Measurements from ENCODE around the gene PRB4.

PRB4 gene

DNA sequence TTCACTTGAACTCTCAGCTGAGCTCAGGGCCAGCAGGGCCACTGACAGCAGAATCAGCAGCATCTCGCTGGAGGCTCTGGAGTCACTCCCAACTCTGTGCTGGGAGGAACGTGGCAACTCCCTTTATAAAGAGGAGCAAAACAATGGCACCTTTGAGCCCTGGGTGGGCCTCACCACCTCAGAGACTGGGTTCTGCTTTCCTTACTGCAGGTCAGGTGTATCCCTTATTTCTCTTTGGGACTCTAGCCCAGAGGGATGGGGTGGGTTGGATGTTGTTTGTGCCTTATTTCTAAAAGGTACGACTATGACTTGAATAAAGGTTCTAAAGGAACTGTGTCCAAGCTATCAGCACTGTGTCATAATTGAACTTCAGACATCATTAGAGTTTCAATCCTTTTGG is at the start of gene PRB4:
PRB4 (minus strand) TSS at position 101 of the 400 bp plus-strand sequence; CDS start at position 63, 38 bp downstream.
- TF ChIP-seq CTCF (IDR thresholded peaks at IDR 0.05), result no peak

GRCh38 chr12:11348439-11348838 is 38.2 kb upstream of the PRB4 start:
- no peak for TF ChIP-seq CTCF (IDR thresholded peaks at IDR 0.05)

GRCh38 chr12:11347810-11348209 is 37.6 kb upstream of the PRB4 start:
- peak; percentile 35; the same call in 1 of the 2 replicates for TF ChIP-seq CTCF (IDR thresholded peaks at IDR 0.05)

DNA sequence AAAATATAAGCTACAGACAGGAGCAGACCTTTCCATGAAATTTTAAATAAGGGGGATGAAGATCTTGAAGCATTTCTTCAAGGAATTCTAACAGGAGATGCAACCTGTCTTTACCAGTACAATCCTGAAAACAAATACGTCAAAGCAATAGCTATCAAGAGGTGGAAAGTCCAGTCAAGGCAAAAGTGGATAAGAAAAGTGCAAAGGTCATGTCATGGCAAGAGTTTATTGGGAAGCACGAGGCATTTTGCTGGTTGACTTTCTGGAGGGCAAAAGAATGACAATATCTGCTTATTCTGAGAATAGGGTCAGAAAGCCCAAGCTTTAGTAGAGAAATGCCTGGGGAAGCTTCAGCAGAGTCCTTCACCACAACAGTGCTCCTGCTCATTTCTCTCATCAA is 34.3 kb upstream of the PRB4 start:
- no peak for TF ChIP-seq CTCF (IDR thresholded peaks at IDR 0.05)

GRCh38 chr12:11324426-11324825 is 14.2 kb upstream of the PRB4 start:
- no peak for TF ChIP-seq CTCF (IDR thresholded peaks at IDR 0.05)

GRCh38 chr12:11321980-11322379 is 11.7 kb upstream of the PRB4 start:
- TF ChIP-seq CTCF (IDR thresholded peaks at IDR 0.05), result no peak

DNA sequence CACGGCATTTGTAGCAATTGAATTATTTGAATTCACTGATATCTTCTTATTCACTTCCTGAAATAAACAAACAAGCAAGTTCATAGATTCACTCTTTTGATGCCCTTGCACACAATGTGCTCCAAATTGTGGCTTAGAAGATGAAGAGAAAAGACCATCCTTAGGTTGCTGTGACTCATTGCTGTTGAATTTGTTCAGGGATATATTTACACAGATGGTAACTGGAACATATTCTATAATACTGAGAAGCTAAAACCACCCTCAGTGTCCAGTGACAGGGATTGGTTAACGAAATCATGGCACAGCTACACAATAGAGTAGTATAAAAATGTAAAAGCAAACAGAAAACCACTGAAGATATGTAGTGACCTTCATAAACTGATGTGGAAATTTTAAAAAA is 3.1 kb downstream of the PRB4 start:
- TF ChIP-seq CTCF (IDR thresholded peaks at IDR 0.05), result no peak

DNA sequence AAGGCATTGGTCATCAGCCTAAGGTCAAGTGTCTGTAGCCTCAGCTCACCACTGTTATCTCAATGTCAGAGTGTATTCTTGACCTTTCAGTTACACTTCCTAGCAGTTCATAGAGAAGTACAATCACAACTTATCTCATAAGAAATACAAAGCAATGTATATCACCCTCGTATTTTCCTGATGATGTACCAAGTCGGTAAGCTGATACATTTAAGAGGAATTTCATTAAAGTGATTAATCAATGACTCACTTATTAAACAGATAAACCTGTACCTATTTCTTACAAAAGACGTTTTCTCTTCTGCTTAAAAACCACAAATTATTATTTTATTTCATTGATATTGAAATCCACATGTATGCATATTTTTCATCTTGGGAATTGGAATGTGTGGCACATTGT is 36.8 kb downstream of the PRB4 start:
- no peak for TF ChIP-seq CTCF (IDR thresholded peaks at IDR 0.05)

All from LNCAP (cell line).